ENCODE results near the gene TCF15.

Gene TCF15, protein sequence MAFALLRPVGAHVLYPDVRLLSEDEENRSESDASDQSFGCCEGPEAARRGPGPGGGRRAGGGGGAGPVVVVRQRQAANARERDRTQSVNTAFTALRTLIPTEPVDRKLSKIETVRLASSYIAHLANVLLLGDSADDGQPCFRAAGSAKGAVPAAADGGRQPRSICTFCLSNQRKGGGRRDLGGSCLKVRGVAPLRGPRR
- total RNA-seq: 0 reads per million in 3 donors

DNA sequence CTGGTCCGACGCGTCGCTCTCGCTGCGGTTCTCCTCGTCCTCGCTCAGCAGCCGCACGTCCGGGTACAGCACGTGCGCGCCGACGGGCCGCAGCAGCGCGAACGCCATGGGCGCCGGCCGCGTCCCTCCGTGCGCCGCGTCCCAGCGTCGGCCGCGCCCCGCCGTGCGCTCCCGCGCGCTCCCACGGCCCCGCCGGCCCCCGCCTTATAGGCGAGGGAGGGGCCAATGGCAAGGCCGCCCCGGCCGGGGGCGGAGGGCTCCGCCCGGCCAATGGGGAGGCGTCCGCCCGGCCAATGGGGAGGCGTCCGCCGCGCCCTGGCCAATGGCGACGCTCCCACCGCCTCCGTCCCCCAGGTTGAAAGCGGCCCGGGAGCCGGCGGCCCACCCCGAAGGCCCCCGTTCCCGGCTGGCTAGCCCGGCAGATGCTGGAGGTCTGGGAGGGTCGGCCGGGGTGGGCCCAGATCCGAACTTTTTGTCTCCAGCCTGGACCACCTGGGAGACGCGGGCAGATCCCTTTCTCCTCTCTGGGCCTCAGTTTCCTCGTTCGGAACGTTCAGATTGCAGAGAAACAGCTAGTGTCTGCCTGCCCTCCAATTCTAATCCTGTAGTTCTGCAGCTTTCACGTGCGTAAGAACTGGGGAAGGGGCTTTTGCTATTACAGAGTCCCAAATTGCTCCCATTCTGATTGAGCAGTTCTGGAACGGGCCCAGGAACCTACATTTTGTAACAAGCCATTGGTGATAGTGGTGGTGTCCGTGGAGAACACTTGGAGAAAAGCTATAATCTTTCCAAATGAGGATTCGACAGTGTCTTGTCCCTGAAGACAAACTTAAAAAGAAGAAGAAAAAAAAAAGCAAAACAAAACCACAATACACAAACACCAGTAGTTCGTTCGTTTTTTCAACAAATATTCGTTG lies at the start of gene TCF15:
Gene TCF15, minus strand, starts transcription at position 180 of the 917 bp plus-strand sequence. Its CDS starts 72 bp downstream, at position 108.
- no peak for DNase-seq
- Histone ChIP-seq H3K4me3 (ENCODE audit: insufficient read depth, low read depth, low read length, poor library complexity, severe bottlenecking) (no peak within 1 kb of the TSS), H3K4me1 (ENCODE audit: control insufficient read depth, insufficient read depth, low read length, poor library complexity, severe bottlenecking) (peaks cover 5% of the 10 kb centered on the region), H3K36me3 (ENCODE audit: control insufficient read depth, insufficient read depth, low read length) (no peaks in the 10 kb centered on the region), H3K9me3 (ENCODE audit: control insufficient read depth, low read length) (no peaks in the 10 kb centered on the region), H3K27ac (ENCODE audit: insufficient read depth, low read length, poor library complexity, severe bottlenecking) (no peak within 1 kb of the TSS), H3K27me3 (replicated peaks; ENCODE audit: control insufficient read depth, insufficient read depth, low read length, poor library complexity, severe bottlenecking) (peaks cover 15% of the 10 kb centered on the region)

DNA sequence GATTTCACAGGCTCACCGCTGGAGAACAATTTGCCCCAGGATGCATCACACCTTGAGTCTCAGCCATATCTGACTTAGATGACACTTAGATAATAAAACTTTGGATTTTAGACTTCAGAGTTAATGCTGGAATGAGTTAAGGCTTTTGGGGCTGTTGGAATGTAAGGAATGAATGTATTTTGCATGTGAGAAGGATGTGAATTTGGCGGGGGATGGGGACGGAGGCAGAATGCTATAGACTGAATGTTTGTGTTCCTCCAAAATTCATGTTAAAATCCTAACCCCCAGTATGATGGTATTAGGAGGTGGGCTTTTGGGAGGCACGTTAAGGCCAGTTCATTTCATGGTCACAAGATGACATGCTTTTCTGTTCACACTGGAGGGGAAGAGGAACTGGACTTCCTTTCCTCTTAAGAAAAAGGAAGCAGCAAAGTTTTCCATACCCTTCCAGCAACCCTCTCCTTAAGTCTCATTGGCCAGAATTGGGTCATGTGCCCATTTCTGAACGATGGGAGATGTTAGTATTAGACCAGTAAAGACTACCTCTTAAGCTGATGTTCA lies 48.7 kb upstream of the TCF15 start:
- peaks cover 11% of the 10 kb centered on the region for H3K27me3 ChIP-seq (replicated peaks; ENCODE audit: control insufficient read depth, insufficient read depth, low read length, poor library complexity, severe bottlenecking)
- no peak overlapping the region for H3K4me3 ChIP-seq (ENCODE audit: insufficient read depth, low read depth, low read length, poor library complexity, severe bottlenecking)
- no peaks in the 10 kb centered on the region for H3K36me3 ChIP-seq (ENCODE audit: control insufficient read depth, insufficient read depth, low read length)
- DNase-seq: no peak
- H3K27ac ChIP-seq (ENCODE audit: insufficient read depth, low read length, poor library complexity, severe bottlenecking): no peak overlapping the region
- no peaks in the 10 kb centered on the region for H3K9me3 ChIP-seq (ENCODE audit: control insufficient read depth, low read length)
- H3K4me1 ChIP-seq (ENCODE audit: control insufficient read depth, insufficient read depth, low read length, poor library complexity, severe bottlenecking): peaks cover 4% of the 10 kb centered on the region

DNA sequence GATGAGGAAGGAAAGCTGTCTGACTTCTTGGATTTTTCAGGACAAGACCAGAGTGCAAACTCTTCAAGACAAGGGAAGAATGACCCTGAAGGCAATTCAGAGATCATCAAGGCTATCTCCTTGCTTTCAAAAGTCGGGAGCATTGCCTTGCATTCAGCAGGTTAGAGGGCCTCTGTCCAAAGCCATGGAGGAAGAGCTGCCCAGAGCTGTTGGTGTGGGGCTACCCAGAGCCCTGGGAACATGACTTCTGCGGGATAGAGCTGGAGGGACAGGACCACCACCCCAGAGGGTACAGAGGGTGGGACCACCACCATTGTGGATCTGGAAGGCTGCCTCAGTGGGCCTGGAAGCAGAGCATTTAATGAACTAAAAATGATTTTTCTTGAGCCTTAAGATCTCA lies 48.1 kb upstream of the TCF15 start:
- no peaks in the 10 kb centered on the region for H3K9me3 ChIP-seq (ENCODE audit: control insufficient read depth, low read length)
- peaks cover 7% of the 10 kb centered on the region for H3K4me1 ChIP-seq (ENCODE audit: control insufficient read depth, insufficient read depth, low read length, poor library complexity, severe bottlenecking)
- no peak overlapping the region for H3K4me3 ChIP-seq (ENCODE audit: insufficient read depth, low read depth, low read length, poor library complexity, severe bottlenecking)
- no peak overlapping the region for H3K27ac ChIP-seq (ENCODE audit: insufficient read depth, low read length, poor library complexity, severe bottlenecking)
- peaks cover 8% of the 10 kb centered on the region for H3K27me3 ChIP-seq (replicated peaks; ENCODE audit: control insufficient read depth, insufficient read depth, low read length, poor library complexity, severe bottlenecking)
- H3K36me3 ChIP-seq (ENCODE audit: control insufficient read depth, insufficient read depth, low read length): no peaks in the 10 kb centered on the region
- DNase-seq: no peak

DNA sequence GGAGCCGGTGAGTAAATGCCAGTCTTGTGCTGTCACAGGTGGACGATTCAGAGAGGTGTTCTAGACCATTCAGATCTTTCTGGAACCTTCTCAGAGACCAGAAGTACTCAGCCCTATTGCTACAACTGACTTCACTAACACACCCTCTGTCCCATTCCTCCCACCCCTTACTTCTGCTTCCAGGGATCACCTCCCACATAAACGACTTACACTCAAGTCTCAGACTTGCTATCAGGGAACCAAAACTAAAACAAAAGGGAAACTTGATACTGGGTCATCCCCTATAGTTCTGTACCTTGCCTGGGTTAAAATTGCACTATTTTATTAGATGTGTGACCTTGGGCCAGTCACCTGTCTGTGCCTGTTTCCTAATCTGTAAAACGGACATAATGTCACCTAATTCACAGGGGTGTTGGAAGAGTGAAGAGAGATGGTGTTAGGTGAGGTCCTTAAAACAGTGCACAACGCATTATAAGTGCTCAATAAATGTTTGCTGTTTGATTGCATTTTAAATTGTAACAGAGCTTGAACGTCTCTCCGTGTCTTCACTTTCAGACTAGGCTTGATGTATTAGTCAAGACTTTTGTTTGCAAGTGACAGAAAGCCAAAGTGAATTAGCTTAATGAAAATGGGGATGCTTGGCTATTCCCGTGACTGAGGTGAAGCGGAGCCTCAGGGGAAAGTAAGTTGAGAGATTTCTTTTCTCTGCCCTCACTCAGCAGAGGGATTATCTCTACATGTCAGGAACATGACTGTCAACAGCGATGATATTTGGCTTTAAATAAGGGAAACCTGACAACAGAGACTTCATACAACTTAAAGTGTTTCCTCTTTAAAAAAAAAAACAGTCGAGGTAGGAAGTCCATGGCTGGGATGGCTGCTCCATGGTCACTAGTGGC lies 45.9 kb upstream of the TCF15 start:
- DNase-seq: no peak
- Histone ChIP-seq H3K27ac (ENCODE audit: insufficient read depth, low read length, poor library complexity, severe bottlenecking) (no peak overlapping the region), H3K9me3 (ENCODE audit: control insufficient read depth, low read length) (no peaks in the 10 kb centered on the region), H3K27me3 (replicated peaks; ENCODE audit: control insufficient read depth, insufficient read depth, low read length, poor library complexity, severe bottlenecking) (no peaks in the 10 kb centered on the region), H3K4me3 (ENCODE audit: insufficient read depth, low read depth, low read length, poor library complexity, severe bottlenecking) (no peak overlapping the region), H3K36me3 (ENCODE audit: control insufficient read depth, insufficient read depth, low read length) (no peaks in the 10 kb centered on the region), H3K4me1 (ENCODE audit: control insufficient read depth, insufficient read depth, low read length, poor library complexity, severe bottlenecking) (peaks cover 20% of the 10 kb centered on the region)

DNA sequence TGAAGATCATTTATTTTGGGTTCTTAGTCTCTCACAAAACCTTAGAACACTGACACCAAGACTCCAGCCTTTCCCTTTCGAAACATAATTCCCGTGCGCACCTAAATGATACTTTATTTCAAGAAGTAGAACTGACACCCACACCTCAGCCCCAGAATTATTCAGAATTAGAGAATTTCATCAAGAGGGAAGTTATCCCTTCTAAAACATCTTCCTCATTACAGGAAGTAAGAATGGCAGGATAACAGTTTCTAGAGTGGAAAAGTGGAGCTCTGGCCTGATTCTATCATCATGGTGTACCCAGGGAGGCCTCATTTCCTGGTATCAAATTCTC lies 44.3 kb upstream of the TCF15 start:
- DNase-seq: no peak
- H3K9me3 ChIP-seq (ENCODE audit: control insufficient read depth, low read length): no peaks in the 10 kb centered on the region
- H3K4me3 ChIP-seq (ENCODE audit: insufficient read depth, low read depth, low read length, poor library complexity, severe bottlenecking): no peak overlapping the region
- H3K27ac ChIP-seq (ENCODE audit: insufficient read depth, low read length, poor library complexity, severe bottlenecking): no peak overlapping the region
- peaks cover 20% of the 10 kb centered on the region for H3K4me1 ChIP-seq (ENCODE audit: control insufficient read depth, insufficient read depth, low read length, poor library complexity, severe bottlenecking)
- H3K36me3 ChIP-seq (ENCODE audit: control insufficient read depth, insufficient read depth, low read length): no peaks in the 10 kb centered on the region
- H3K27me3 ChIP-seq (replicated peaks; ENCODE audit: control insufficient read depth, insufficient read depth, low read length, poor library complexity, severe bottlenecking): no peaks in the 10 kb centered on the region

DNA sequence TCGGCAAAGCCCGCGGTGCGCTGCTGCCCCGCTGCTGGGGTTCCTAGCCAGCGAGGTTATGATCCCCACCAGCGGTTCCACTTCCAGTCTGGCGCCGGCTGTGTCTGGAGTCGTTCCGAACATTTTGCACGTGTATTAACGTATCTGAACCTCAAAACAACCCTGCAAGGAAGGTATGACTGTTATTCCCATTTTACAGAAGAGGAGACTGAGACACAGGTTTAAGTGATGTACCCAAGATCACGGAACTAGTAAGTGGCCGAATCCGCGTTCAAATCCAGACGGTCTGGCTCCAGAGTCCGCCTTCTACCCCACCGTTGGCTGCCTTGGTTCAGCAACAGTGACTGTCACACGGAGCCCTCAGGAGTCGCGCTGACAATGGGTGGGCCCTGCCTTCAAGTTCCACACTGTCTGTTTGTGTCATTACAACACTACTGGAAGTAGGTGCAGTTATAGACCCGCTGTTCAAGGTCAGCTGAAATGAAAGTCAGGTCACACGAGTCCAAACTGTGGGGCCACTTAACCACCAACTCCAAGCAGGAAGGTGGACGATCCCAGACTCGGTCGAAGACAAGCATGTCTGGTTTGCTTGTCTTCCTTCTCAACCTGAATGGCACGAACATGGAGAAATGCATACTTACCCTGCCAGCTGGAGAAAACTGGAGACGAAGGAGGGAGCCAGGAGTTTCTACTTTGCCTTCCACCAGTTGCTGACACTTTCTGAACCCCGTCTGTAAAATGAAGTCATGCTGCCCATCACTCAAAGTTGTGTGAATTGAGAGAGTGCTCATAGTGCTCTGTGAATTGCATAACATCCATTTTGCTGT lies 43.7 kb upstream of the TCF15 start:
- no peaks in the 10 kb centered on the region for H3K9me3 ChIP-seq (ENCODE audit: control insufficient read depth, low read length)
- no peaks in the 10 kb centered on the region for H3K36me3 ChIP-seq (ENCODE audit: control insufficient read depth, insufficient read depth, low read length)
- DNase-seq: no peak
- H3K4me1 ChIP-seq (ENCODE audit: control insufficient read depth, insufficient read depth, low read length, poor library complexity, severe bottlenecking): peaks cover 20% of the 10 kb centered on the region
- peak overlapping the region; percentile 52 for H3K27ac ChIP-seq (ENCODE audit: insufficient read depth, low read length, poor library complexity, severe bottlenecking)
- H3K4me3 ChIP-seq (ENCODE audit: insufficient read depth, low read depth, low read length, poor library complexity, severe bottlenecking): peak overlapping the region; percentile 58
- H3K27me3 ChIP-seq (replicated peaks; ENCODE audit: control insufficient read depth, insufficient read depth, low read length, poor library complexity, severe bottlenecking): no peaks in the 10 kb centered on the region

DNA sequence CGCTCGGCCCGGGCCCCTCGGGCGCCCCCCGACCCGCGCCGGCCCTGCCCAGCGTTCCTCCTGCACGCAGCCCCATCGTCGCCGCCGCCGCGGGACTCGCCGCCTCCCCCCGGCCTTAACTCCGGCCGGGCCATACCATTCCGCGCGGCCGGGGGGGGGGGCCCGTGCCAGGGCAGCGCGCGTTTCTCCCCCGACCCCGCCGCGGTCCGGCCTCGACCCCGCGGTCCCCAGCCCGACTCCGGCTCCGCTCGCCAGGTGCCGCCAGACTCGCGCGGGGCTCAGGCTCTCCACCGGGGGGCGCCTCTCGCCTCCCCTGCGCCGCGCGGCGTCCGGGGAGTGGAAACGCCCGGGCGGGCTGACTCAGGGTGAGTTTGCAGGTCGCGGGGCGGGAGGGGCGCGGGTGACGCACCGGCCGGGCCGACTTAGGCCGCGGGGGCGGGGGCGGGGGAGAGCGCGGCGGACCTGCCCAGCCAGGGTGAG lies 43.0 kb upstream of the TCF15 start, which contains the start of gene SRXN1:
Gene SRXN1, minus strand, starts transcription at position 91 of the 480 bp plus-strand sequence. Its CDS starts 15 bp downstream, at position 76.
- peaks cover 20% of the 10 kb centered on the region for H3K4me1 ChIP-seq (ENCODE audit: control insufficient read depth, insufficient read depth, low read length, poor library complexity, severe bottlenecking)
- peaks cover 4% of the 10 kb centered on the region for H3K36me3 ChIP-seq (ENCODE audit: control insufficient read depth, insufficient read depth, low read length)
- H3K4me3 ChIP-seq (ENCODE audit: insufficient read depth, low read depth, low read length, poor library complexity, severe bottlenecking): peak within 1 kb of the TSS; percentile 68
- no peaks in the 10 kb centered on the region for H3K9me3 ChIP-seq (ENCODE audit: control insufficient read depth, low read length)
- DNase-seq: peak; percentile 63 to 70 (median 65)
- peak within 1 kb of the TSS; percentile 52 for H3K27ac ChIP-seq (ENCODE audit: insufficient read depth, low read length, poor library complexity, severe bottlenecking)
- H3K27me3 ChIP-seq (replicated peaks; ENCODE audit: control insufficient read depth, insufficient read depth, low read length, poor library complexity, severe bottlenecking): no peaks in the 10 kb centered on the region

DNA sequence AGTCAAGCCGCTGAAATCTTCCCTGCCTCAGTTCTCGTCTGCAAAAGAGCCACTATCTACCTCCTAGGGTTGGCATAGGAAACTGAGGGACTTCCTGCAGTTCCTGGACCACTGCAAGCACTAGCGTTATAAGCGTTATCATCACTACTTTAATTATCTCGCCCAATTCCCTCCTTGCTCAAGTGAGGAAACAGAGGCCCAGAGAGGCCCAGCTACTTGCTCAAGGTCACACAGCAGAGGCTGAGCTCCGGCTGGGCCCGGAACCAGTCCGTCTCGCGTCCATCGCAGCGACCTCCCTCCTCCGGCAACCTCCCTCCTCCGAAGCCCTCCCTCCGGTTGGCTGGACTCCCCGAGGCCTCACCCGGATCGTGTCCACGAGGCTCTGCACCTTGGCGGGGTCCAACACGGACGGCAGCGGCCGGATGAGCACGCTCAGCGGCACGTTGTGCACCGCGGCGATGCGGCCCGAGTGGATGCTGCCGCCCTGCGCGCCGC lies 42.6 kb upstream of the TCF15 start:
- H3K36me3 ChIP-seq (ENCODE audit: control insufficient read depth, insufficient read depth, low read length): peaks cover 5% of the 10 kb centered on the region
- peak overlapping the region; percentile 15 for H3K27ac ChIP-seq (ENCODE audit: insufficient read depth, low read length, poor library complexity, severe bottlenecking)
- H3K4me1 ChIP-seq (ENCODE audit: control insufficient read depth, insufficient read depth, low read length, poor library complexity, severe bottlenecking): peaks cover 20% of the 10 kb centered on the region
- peak overlapping the region; percentile 68 for H3K4me3 ChIP-seq (ENCODE audit: insufficient read depth, low read depth, low read length, poor library complexity, severe bottlenecking)
- no peaks in the 10 kb centered on the region for H3K9me3 ChIP-seq (ENCODE audit: control insufficient read depth, low read length)
- H3K27me3 ChIP-seq (replicated peaks; ENCODE audit: control insufficient read depth, insufficient read depth, low read length, poor library complexity, severe bottlenecking): no peaks in the 10 kb centered on the region
- DNase-seq: no peak

Data from effector memory CD4-positive, alpha-beta T cell (primary cell).